GM18951 (cell line): ENCODE results near the gene HMGXB3.

Source experiments
- POLR2A ChIP-seq: IDR thresholded peaks from 4 replicates; pipeline ENCODE4 v1.6.1; 2011; ENCODE audit warnings: mild to moderate bottlenecking; ENCODE audit not compliant: insufficient read length, insufficient read depth; ENCODE audit errors: extremely low read depth
- in situ Hi-C: fragments of 300-500 bp; cut with MboI; formaldehyde crosslinking; loops from one replicate; pipeline ENCODE4 v1.12.0; 2022; ENCODE audit warnings: low sequenced_read_pairs, mixed read lengths, inconsistent platforms; ENCODE audit not compliant: unreplicated experiment

The HMGXB3 gene

DNA sequence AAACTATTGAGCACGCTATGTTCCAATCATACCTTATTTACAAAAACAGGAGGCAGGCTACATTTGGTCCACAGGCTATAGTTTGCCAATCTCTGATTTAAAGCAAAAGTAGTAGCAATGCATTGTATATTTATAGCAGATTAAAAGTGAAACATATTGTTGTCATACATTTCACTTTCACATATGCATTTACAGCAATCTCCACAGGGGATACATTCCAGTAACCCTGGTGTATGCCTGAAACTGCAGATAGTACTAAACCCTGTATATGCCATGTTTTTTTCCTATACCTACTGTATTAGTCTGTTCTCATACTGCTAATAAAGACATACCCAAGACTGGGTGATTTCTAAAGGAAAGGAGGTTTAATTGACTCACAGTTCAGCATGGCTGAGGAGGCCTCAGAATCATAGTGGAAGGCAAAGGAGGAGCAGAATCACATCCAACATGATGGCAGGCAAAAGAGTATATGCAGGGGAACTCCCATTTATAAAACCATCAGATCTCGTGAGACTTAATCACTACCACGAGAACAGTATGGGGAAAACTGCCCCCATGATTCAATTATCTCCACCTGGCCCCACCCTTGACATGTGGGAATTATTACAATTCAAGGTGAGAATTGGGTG lies 91.7 kb downstream of the HMGXB3 start:
- TF ChIP-seq POLR2A = no peak
- in situ Hi-C loops = no loop called here

DNA sequence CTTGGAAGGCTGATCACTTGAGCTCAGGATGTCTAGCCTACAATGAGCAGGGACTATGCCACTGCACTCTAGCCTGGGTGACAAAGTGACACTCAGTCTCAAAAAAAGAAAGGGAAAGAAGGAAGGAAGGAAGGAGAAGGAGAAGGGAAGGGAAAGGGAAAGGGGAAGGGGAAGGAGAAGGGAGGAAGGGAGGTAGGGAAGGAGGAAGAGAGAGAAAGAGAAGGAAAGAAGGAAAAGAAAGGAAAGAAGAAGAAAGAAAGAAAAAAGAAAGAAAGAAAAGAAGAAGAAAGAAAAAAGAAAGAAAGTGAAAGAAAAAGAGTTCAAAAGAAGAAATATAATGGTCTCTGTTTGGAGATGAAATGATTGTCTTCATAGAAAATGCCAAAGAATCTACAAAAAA lies 96.6 kb downstream of the HMGXB3 start:
- in situ Hi-C loops = no loop called here
- no peak for TF ChIP-seq POLR2A

- TF ChIP-seq POLR2A = no peak
- in situ Hi-C loops = no loop called here
These were observed 100.5 kb downstream of the HMGXB3 start for GRCh38 chr5:150101023-150101422.
